ENCODE data around the gene PDE6H.

- TF ChIP-seq POLR2A (IDR thresholded peaks at IDR 0.05; ENCODE audit: low read depth, low read length) (no peak), EZH2 (IDR thresholded peaks at IDR 0.05; ENCODE audit: borderline replicate concordance, low read depth, low read length, severe bottlenecking) (no peak), MAX (IDR thresholded peaks at IDR 0.05; ENCODE audit: insufficient read depth, insufficient read length) (no peak), CTCF (IDR thresholded peaks at IDR 0.05; ENCODE audit: extremely low read depth in 1 of 2, insufficient read depth in 1 of 2, low read depth in 1 of 2, low read length in 2 of 2) (no peak), POLR2AphosphoS5 (IDR thresholded peaks at IDR 0.05; ENCODE audit: insufficient read depth, low read depth, low read length) (no peak), FOS (IDR thresholded peaks at IDR 0.05; ENCODE audit: borderline replicate concordance, insufficient read depth, low read length) (no peak)
Measured at GRCh38 chr12:14954269-14954668, 18.6 kb upstream of the PDE6H start.
